HG02678 (cell line): Measurements from ENCODE around the gene STAG2.
"Not testable (repeated sequence)": the region's sequence is repeated elsewhere in the genome, so short reads cannot be mapped to it uniquely, and the experiment has no call there.

Experiments used
- ATAC-seq: cut with Tn5 transposase; IDR thresholded peaks from one replicate; pipeline ENCODE4 v1.9.1; 2021; ENCODE audit warnings: mild to moderate bottlenecking, moderate library complexity; ENCODE audit not compliant: unreplicated experiment

STAG2 gene

GRCh38 chrX:124030520-124030919, 69.0 kb downstream of the STAG2 start:
- ATAC-seq = peak; percentile 90

- no peak for ATAC-seq
Observed at GRCh38 chrX:124033821-124034220, 72.3 kb downstream of the STAG2 start.

- no peak for ATAC-seq
Observed at GRCh38 chrX:124035657-124036056, 74.2 kb downstream of the STAG2 start.

GRCh38 chrX:124042042-124042441, 80.5 kb downstream of the STAG2 start:
- no peak for ATAC-seq

- ATAC-seq = no peak
Observed at GRCh38 chrX:124045109-124045508, 83.6 kb downstream of the STAG2 start.

GRCh38 chrX:124084417-124084816, 122.9 kb downstream of the STAG2 start:
- not testable (repeated sequence) for ATAC-seq

GRCh38 chrX:124085063-124085462, 123.6 kb downstream of the STAG2 start:
- ATAC-seq = no peak

GRCh38 chrX:124086411-124086810, 124.9 kb downstream of the STAG2 start:
- no peak for ATAC-seq

- no peak for ATAC-seq
Observed at GRCh38 chrX:124087000-124087746, 125.7 kb downstream of the STAG2 start.

GRCh38 chrX:124093222-124093621, 131.7 kb downstream of the STAG2 start:
- ATAC-seq = no peak

- no peak for ATAC-seq
Observed at GRCh38 chrX:124097116-124097515, 135.6 kb downstream of the STAG2 start.

- ATAC-seq = no peak
Observed at GRCh38 chrX:124098089-124098488, 136.6 kb downstream of the STAG2 start.

- ATAC-seq = no peak
Observed at GRCh38 chrX:124103966-124104365, 142.5 kb downstream of the STAG2 start.

- not testable (repeated sequence) for ATAC-seq
Observed at GRCh38 chrX:124104512-124104911, 143.0 kb downstream of the STAG2 start.

GRCh38 chrX:124113621-124114600, 152.4 kb downstream of the STAG2 start:
- no peak for ATAC-seq

GRCh38 chrX:124117325-124117724, 155.8 kb downstream of the STAG2 start:
- ATAC-seq = no peak

GRCh38 chrX:124125471-124125870, 164.0 kb downstream of the STAG2 start:
- ATAC-seq = no peak

- ATAC-seq = no peak
Observed at GRCh38 chrX:124127496-124127895, 166.0 kb downstream of the STAG2 start.

GRCh38 chrX:124132437-124132836, 170.9 kb downstream of the STAG2 start:
- ATAC-seq = not testable (repeated sequence)

- ATAC-seq = no peak
Observed at GRCh38 chrX:124145749-124146148, 184.2 kb downstream of the STAG2 start.

GRCh38 chrX:124151195-124151594, 189.7 kb downstream of the STAG2 start:
- no peak for ATAC-seq
